MM.1S (cell line): Measurements from ENCODE around the gene SH3D19.

Source experiments
- DNase-seq: peaks from one replicate; pipeline ENCODE4 v3.0.0-alpha.2; 2015
- H2AFZ ChIP-seq: fragments of 300-600 bp; sonication (generic); 2 replicates; pipeline ENCODE4 v1.6.0; 2016; ENCODE audit warnings: antibody characterized with exemption, low read length
- H3F3A ChIP-seq: fragments of 300-600 bp; sonication (generic); 2 replicates; pipeline ENCODE4 v1.6.1; 2016; ENCODE audit warnings: mild to moderate bottlenecking, antibody characterized with exemption, low read length, moderate library complexity, mixed read lengths; ENCODE audit not compliant: insufficient read depth
- H3K27ac ChIP-seq: fragments of 300-600 bp; sonication (generic); 2 replicates; pipeline ENCODE4 v1.5.1; 2016; ENCODE audit warnings: mild to moderate bottlenecking, low read length
- H3K27me3 ChIP-seq: fragments of 300-600 bp; sonication (generic); replicated peaks from 2 replicates; pipeline ENCODE4 v1.6.0; 2016; ENCODE audit warnings: low read length; ENCODE audit not compliant: insufficient read depth
- H3K36me3 ChIP-seq: fragments of 300-600 bp; sonication (generic); replicated peaks from 2 replicates; pipeline ENCODE4 v1.6.1; 2016; ENCODE audit warnings: mild to moderate bottlenecking, low read length, mixed read lengths; ENCODE audit not compliant: insufficient read depth
- H3K4me1 ChIP-seq: fragments of 300-600 bp; sonication (generic); 2 replicates; pipeline ENCODE4 v1.6.1; 2016; ENCODE audit warnings: low read length, mixed read lengths
- H3K4me2 ChIP-seq: fragments of 300-600 bp; sonication (generic); 2 replicates; pipeline ENCODE4 v1.6.0; 2016; ENCODE audit warnings: low read depth, low read length
- H3K4me3 ChIP-seq: fragments of 300-600 bp; sonication (generic); 2 replicates; pipeline ENCODE4 v1.5.1; 2016; ENCODE audit warnings: low read length, mixed read lengths
- H3K79me2 ChIP-seq: fragments of 300-600 bp; sonication (generic); 2 replicates; pipeline ENCODE4 v1.6.1; 2016; ENCODE audit warnings: mixed run types, low read length, mixed read lengths
- H3K9ac ChIP-seq: fragments of 300-600 bp; sonication (generic); 2 replicates; pipeline ENCODE4 v1.6.1; 2016; ENCODE audit warnings: low read length, mixed read lengths
- H3K9me2 ChIP-seq: fragments of 300-600 bp; sonication (generic); replicated peaks from 2 replicates; pipeline ENCODE4 v1.6.1; 2016; ENCODE audit warnings: mild to moderate bottlenecking, low read length, mixed read lengths; ENCODE audit not compliant: insufficient read depth
- H3K9me3 ChIP-seq: fragments of 300-600 bp; sonication (generic); replicated peaks from 2 replicates; pipeline ENCODE4 v1.6.1; 2016; ENCODE audit warnings: mild to moderate bottlenecking, low read length, mixed read lengths; ENCODE audit not compliant: insufficient read depth
- H4K20me1 ChIP-seq: fragments of 300-600 bp; sonication (generic); 2 replicates; pipeline ENCODE4 v1.6.1; 2016; ENCODE audit warnings: mild to moderate bottlenecking, low read length, moderate library complexity, mixed read lengths; ENCODE audit not compliant: insufficient read depth
- CTCF ChIP-seq: fragments of 300-600 bp; sonication (generic); IDR thresholded peaks from 2 replicates; pipeline ENCODE4 v1.5.1; 2016; ENCODE audit warnings: antibody characterized with exemption, low read length, mixed read lengths
- EZH2 ChIP-seq: fragments of 300-600 bp; sonication (generic); optimal IDR thresholded peaks from 2 replicates; pipeline ENCODE3; 2017; ENCODE audit warnings: low read depth, mild to moderate bottlenecking, antibody characterized with exemption, low read length, mixed read lengths
- EZH2phosphoT487 ChIP-seq: fragments of 300-600 bp; sonication (generic); IDR thresholded peaks from 2 replicates; pipeline ENCODE4 v1.6.1; 2018; ENCODE audit warnings: antibody characterized with exemption, low read length

SH3D19 gene

GRCh38 chr4:151204925-151205524 lies 120.4 kb downstream of the SH3D19 start:
- Histone ChIP-seq H3K36me3 (no peaks in the 10 kb centered on the region), H3K9ac (no peak overlapping the region), H4K20me1 (no peaks in the 10 kb centered on the region), H3K9me3 (no peaks in the 10 kb centered on the region), H3K4me2 (no peak overlapping the region), H3K9me2 (no peaks in the 10 kb centered on the region), H3K27ac (no peak overlapping the region), H2AFZ (no peak overlapping the region), H3K4me1 (no peaks in the 10 kb centered on the region), H3K4me3 (no peak overlapping the region), H3K79me2 (no peaks in the 10 kb centered on the region), H3K27me3 (no peaks in the 10 kb centered on the region), H3F3A (no peaks in the 10 kb centered on the region)
- no peak for TF ChIP-seq EZH2
- no peak for TF ChIP-seq EZH2phosphoT487
- TF ChIP-seq CTCF: no peak
- no peak for DNase-seq

GRCh38 chr4:151202851-151203455 lies 122.5 kb downstream of the SH3D19 start:
- H3K4me3 ChIP-seq: no peak overlapping the region
- H3K4me1 ChIP-seq: no peaks in the 10 kb centered on the region
- no peak overlapping the region for H3K27ac ChIP-seq
- no peaks in the 10 kb centered on the region for H3K36me3 ChIP-seq
- H4K20me1 ChIP-seq: no peaks in the 10 kb centered on the region
- H3K9me2 ChIP-seq: no peaks in the 10 kb centered on the region
- H3K4me2 ChIP-seq: no peak overlapping the region
- TF ChIP-seq EZH2 (no peak), EZH2phosphoT487 (no peak)
- no peaks in the 10 kb centered on the region for H3K79me2 ChIP-seq
- no peak for DNase-seq
- H3K9ac ChIP-seq: no peak overlapping the region
- no peaks in the 10 kb centered on the region for H3F3A ChIP-seq
- H3K9me3 ChIP-seq: no peaks in the 10 kb centered on the region
- no peak overlapping the region for H2AFZ ChIP-seq
- no peaks in the 10 kb centered on the region for H3K27me3 ChIP-seq

- H3K9me3 ChIP-seq: no peaks in the 10 kb centered on the region
- H3K4me1 ChIP-seq: no peaks in the 10 kb centered on the region
- H3K9me2 ChIP-seq: no peaks in the 10 kb centered on the region
- H3K4me2 ChIP-seq: no peak overlapping the region
- H3K27me3 ChIP-seq: no peaks in the 10 kb centered on the region
- no peaks in the 10 kb centered on the region for H3F3A ChIP-seq
- H2AFZ ChIP-seq: no peak overlapping the region
- no peak overlapping the region for H3K4me3 ChIP-seq
- H3K27ac ChIP-seq: no peak overlapping the region
- no peaks in the 10 kb centered on the region for H3K36me3 ChIP-seq
- no peaks in the 10 kb centered on the region for H3K79me2 ChIP-seq
- TF ChIP-seq EZH2 (no peak), CTCF (no peak)
- H3K9ac ChIP-seq: no peak overlapping the region
- H4K20me1 ChIP-seq: no peaks in the 10 kb centered on the region
- DNase-seq: no peak
Measured at GRCh38 chr4:151202381-151202780, 123.0 kb downstream of the SH3D19 start.
